GM12874 (cell line): ENCODE results near the gene OSBPL7.

ENCODE experiments used
- TF ChIP-seq, protein P1 (sequence below): IDR thresholded peaks from 2 replicates; pipeline ENCODE4 v1.5.1; 2011; ENCODE audit warnings: low read depth, mild to moderate bottlenecking, control low read depth, low read length, moderate library complexity; ENCODE audit not compliant: insufficient read depth

The OSBPL7 gene

DNA sequence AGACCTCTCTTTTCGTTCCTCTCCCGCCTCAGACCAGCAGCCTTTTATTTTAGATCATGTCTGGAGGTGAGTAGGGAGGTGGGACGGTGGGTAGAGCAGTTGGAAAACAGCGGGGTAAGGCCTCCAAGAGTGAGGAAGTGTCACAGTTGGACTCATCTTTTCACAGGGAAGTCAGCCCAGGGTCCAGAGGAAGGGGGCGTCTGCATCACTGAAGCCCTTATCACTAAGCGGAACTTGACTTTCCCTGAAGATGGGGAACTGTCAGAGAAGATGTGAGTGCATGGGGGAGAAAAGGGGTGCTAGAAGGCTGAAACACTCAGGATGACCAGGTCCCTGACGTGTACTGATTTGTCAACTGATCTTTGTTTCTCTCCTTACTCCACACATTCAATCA is 10.3 kb upstream of the OSBPL7 start:
- TF ChIP-seq, protein P1, sequence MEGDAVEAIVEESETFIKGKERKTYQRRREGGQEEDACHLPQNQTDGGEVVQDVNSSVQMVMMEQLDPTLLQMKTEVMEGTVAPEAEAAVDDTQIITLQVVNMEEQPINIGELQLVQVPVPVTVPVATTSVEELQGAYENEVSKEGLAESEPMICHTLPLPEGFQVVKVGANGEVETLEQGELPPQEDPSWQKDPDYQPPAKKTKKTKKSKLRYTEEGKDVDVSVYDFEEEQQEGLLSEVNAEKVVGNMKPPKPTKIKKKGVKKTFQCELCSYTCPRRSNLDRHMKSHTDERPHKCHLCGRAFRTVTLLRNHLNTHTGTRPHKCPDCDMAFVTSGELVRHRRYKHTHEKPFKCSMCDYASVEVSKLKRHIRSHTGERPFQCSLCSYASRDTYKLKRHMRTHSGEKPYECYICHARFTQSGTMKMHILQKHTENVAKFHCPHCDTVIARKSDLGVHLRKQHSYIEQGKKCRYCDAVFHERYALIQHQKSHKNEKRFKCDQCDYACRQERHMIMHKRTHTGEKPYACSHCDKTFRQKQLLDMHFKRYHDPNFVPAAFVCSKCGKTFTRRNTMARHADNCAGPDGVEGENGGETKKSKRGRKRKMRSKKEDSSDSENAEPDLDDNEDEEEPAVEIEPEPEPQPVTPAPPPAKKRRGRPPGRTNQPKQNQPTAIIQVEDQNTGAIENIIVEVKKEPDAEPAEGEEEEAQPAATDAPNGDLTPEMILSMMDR = no peak

DNA sequence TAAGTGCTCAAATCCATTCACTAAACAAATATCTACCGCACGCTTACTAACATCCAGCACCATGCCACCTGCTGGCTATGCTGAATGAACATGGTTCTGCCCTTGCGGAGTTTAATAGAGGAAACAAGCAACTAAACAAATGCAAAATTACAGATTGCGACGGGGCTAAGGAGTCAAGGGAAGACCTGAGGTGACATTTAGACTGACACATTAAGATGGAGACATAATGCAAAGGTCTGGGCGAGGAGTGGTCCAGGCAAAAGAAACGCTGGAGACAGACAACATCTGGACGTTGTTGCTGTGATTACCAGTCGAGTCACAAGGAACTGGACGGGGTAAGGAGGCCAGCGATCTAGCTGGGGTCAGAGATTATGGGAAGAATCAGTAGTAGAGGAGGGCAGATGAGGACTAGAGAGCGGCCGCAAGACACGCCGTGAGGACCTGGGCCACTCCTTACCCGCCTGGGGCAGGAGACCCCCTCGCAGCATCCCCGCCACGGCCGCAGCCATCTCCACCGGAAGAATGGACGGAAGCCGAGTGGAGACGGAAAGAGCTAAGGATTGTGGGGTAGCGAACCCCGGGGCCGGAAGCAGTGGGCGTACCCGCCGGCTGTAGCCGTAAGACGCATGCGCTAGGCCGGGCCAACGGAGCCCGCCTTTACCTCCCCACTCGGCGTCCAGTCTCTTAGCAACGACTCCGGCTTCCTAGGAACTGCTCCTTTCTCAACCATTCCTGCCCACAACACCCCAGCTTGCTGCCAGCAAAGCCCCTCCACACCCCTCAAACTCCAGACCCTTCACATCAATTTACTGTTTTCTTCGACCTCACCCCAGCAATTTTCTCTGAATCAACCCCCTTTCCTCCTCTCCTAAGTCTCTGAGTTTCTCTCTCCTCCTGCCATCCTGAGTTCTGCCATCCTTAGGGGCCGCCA is 9.7 kb upstream of the OSBPL7 start, which contains the start of the genes LRRC46 and MRPL10:
LRRC46 (plus strand) TSS at position 668 of the 931 bp plus-strand sequence. CDS start 320 bp downstream, outside the sequence.
MRPL10 (minus strand) TSS at position 539 of the 931 bp plus-strand sequence; CDS start at position 509, 30 bp downstream.
- TF ChIP-seq, protein P1 = peak; percentile 31

DNA sequence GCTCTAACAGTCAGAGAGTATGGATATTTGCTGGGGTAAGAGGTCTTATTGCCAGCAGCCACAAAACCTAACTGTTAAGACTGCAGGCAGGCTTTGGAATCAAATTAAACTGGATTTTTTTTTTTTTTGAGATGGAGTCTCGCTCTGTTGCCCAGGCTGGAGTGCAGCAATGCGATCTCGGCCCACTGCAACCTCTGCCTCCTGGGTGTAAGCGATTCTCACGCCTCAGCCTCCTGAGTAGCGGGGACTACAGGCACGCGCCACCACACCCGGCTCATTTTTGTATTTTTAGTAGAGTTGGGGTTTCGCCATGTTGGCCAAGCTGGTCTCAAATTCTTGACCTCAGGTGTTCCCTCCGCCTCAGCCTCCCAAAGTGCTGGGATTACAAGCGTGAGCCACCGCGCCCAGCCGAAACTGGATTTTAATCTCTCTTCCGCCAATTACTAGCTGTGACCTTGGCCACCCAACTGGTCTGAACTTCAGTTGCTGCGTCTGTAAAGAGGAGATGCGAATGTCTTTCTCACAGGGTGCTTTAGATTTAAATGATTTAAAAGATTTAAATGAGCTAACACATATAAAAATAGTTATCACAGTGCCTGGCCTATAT is 8.9 kb upstream of the OSBPL7 start:
- TF ChIP-seq, protein P1 = no peak

DNA sequence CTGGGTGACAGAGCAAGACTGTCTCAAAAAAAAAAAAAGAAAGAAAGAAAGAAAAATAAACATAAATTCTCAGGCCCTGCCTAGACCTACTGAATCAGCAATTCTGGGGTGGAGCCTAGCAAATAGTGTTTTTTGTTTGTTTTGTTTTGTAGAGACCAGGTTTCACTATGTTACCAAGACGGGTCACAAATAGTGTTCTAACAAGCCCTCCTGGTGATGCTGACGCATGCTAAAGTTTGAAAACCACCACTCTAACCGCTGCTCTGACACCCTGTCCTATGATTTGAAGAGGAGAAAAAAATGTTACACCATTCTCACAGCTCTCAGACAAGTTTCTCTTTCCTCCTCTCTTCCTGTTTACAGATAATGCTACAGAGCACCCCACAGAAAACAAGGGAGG is 8.3 kb upstream of the OSBPL7 start:
- TF ChIP-seq, protein P1 = no peak

DNA sequence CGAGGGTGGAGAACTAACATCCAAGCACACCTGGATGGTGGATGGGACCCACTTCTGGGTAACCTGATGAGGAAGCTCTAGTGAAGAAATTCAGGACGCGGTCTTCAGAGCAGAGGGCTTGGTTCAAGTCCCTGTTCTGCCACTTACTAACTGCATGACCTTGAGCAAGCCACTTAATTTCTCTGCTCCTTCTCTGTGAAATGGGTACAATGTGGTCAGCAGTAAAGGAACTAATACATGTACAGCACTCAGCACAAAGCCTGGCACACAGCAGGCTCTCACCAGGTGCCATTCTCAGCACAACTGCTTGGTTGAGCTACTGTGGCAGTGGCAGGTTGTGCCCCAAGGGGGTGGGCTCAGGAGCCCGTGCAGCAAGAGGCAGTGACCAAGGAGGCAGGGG is 1.9 kb upstream of the OSBPL7 start:
- TF ChIP-seq, protein P1 = no peak

DNA sequence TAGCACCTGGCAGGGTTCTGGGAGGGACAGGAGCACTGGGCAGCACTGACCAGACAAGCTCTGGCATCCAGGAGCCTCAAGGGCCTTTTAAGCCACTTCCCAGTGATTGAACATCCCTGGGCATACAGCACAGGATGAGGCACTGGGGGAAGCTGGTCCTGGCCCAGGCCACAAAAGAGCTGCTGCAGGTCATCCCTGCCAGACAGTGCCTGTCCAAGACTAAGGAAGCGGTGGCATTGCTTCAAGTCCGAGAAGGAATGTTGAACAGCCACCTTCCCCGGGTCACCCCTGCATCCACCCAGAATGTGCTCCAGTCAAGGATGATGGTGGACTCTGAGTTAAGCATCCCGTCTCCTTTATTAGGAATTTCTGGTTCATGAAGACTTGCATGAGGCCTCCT is 1.2 kb upstream of the OSBPL7 start:
- TF ChIP-seq, protein P1 = no peak

DNA sequence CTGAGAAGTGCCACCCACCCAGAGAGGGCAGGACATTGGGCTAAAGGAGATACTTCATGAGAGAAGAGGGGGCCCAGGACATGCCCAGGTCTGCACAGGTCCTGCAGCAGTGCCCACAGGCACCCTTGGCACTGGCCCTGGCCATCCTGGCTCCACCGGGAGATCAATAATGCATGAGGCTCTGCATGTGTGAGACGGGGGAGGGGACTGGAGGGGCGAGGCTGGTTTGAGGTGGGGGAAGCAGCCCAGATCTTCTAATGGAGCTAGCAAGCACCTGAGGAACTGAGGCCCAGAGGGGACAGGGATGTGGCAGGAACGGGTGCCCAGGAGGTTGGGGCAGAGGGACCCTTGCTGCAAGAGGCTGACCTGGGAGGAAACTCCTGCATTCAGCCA is 567 bp downstream of the OSBPL7 start:
- TF ChIP-seq, protein P1 = no peak
